GM18520 (cell line): ENCODE results near the gene RAB3GAP2.
A peak's percentile ranks its signal among the peaks of the same experiment; 100 is the strongest.
"Not testable (repeated sequence)": the region's sequence is repeated elsewhere in the genome, so short reads cannot be mapped to it uniquely, and the experiment has no call there.

Experiments used
- ATAC-seq: cut with Tn5 transposase; IDR thresholded peaks from one replicate; pipeline ENCODE4 v1.9.1; 2021; ENCODE audit not compliant: unreplicated experiment

Gene RAB3GAP2

GRCh38 chr1:220272047-220272840 lies at the start of gene RAB3GAP2:
Gene RAB3GAP2 (minus strand): TSS chr1:220272453. CDS start chr1:220272337, 116 bp downstream.
- peak; percentile 95 for ATAC-seq

GRCh38 chr1:220321758-220322157 lies 49.5 kb upstream of the RAB3GAP2 start:
- ATAC-seq: no peak

- no peak for ATAC-seq
Observed at GRCh38 chr1:220320709-220321108, 48.5 kb upstream of the RAB3GAP2 start.

GRCh38 chr1:220318673-220319072 lies 46.4 kb upstream of the RAB3GAP2 start:
- ATAC-seq: no peak

GRCh38 chr1:220317161-220317560 lies 44.9 kb upstream of the RAB3GAP2 start:
- no peak for ATAC-seq

- no peak for ATAC-seq
Observed at GRCh38 chr1:220316305-220316704, 44.1 kb upstream of the RAB3GAP2 start.

GRCh38 chr1:220315070-220315839 lies 43.0 kb upstream of the RAB3GAP2 start:
- no peak for ATAC-seq

GRCh38 chr1:220313576-220313975 lies 41.3 kb upstream of the RAB3GAP2 start:
- ATAC-seq: no peak

GRCh38 chr1:220310147-220310546 lies 37.9 kb upstream of the RAB3GAP2 start:
- not testable (repeated sequence) for ATAC-seq

- ATAC-seq: no peak
Observed at GRCh38 chr1:220307607-220308006, 35.4 kb upstream of the RAB3GAP2 start.

- ATAC-seq: no peak
Observed at GRCh38 chr1:220306339-220306738, 34.1 kb upstream of the RAB3GAP2 start.

- ATAC-seq: no peak
Observed at GRCh38 chr1:220303871-220304270, 31.6 kb upstream of the RAB3GAP2 start.

GRCh38 chr1:220301630-220302029 lies 29.4 kb upstream of the RAB3GAP2 start:
- ATAC-seq: no peak

GRCh38 chr1:220300442-220301121 lies 28.3 kb upstream of the RAB3GAP2 start:
- no peak for ATAC-seq

- no peak for ATAC-seq
Observed at GRCh38 chr1:220299337-220299736, 27.1 kb upstream of the RAB3GAP2 start.

- no peak for ATAC-seq
Observed at GRCh38 chr1:220298470-220299205, 26.4 kb upstream of the RAB3GAP2 start.

- no peak for ATAC-seq
Observed at GRCh38 chr1:220296981-220297380, 24.7 kb upstream of the RAB3GAP2 start.

- no peak for ATAC-seq
Observed at GRCh38 chr1:220294846-220295301, 22.6 kb upstream of the RAB3GAP2 start.

GRCh38 chr1:220291580-220291979 lies 19.3 kb upstream of the RAB3GAP2 start:
- ATAC-seq: no peak

GRCh38 chr1:220290140-220290761 lies 18.0 kb upstream of the RAB3GAP2 start:
- no peak for ATAC-seq
